Endothelial cell of umbilical vein (primary cell): ENCODE results near the gene RBPJ.

Source experiments
- CTCF ChIP-seq, 2 donors: IDR thresholded peaks; 1 replicate in 1 of 2; 2 replicates in 1 of 2; pipeline ENCODE4 v1.5.1; 2011; ENCODE audit warnings: low read length in 2 of 2, mild to moderate bottlenecking in 2 of 2, moderate library complexity in 2 of 2, control low read depth in 1 of 2, inconsistent platforms in 1 of 2, low read depth in 1 of 2; ENCODE audit not compliant: insufficient read depth in 1 of 2; ENCODE audit errors: extremely low read depth in 1 of 2
- EZH2 ChIP-seq: IDR thresholded peaks from 2 replicates; pipeline ENCODE4 v1.6.1; 2012; ENCODE audit warnings: borderline replicate concordance, low read depth, mild to moderate bottlenecking, moderate library complexity, low read length, inconsistent platforms; ENCODE audit not compliant: severe bottlenecking
- FOS ChIP-seq: IDR thresholded peaks from 2 replicates; pipeline ENCODE4 v1.6.1; 2011; ENCODE audit warnings: mild to moderate bottlenecking, low read length, moderate library complexity, borderline replicate concordance; ENCODE audit not compliant: insufficient read depth
- POLR2A ChIP-seq: IDR thresholded peaks from 2 replicates; pipeline ENCODE4 v1.6.1; 2012; ENCODE audit warnings: low read depth, mild to moderate bottlenecking, control low read depth, low read length

- no peak for TF ChIP-seq FOS
- no peak for TF ChIP-seq POLR2A
- TF ChIP-seq CTCF (IDR thresholded peaks at IDR 0.05; ENCODE audit: extremely low read depth in 1 of 2, insufficient read depth in 1 of 2, low read depth in 1 of 2, low read length in 2 of 2), result no peak
- no peak for TF ChIP-seq EZH2
Measured at GRCh38 chr4:26418107-26418506, 97.3 kb downstream of the RBPJ start.
